ENCODE measurements around the gene OTOP2.
A peak's percentile ranks its signal among the peaks of the same experiment; 100 is the strongest.
"Not testable (repeated sequence)": the region's sequence is repeated elsewhere in the genome, so short reads cannot be mapped to it uniquely, and the experiment has no call there.

The OTOP2 gene

GRCh38 chr17:74951680-74952421, 27.8 kb downstream of the OTOP2 start:
- DNase-seq = no peak

- no peak for DNase-seq
These were observed 28.5 kb downstream of the OTOP2 start for GRCh38 chr17:74952431-74953133.

DNA sequence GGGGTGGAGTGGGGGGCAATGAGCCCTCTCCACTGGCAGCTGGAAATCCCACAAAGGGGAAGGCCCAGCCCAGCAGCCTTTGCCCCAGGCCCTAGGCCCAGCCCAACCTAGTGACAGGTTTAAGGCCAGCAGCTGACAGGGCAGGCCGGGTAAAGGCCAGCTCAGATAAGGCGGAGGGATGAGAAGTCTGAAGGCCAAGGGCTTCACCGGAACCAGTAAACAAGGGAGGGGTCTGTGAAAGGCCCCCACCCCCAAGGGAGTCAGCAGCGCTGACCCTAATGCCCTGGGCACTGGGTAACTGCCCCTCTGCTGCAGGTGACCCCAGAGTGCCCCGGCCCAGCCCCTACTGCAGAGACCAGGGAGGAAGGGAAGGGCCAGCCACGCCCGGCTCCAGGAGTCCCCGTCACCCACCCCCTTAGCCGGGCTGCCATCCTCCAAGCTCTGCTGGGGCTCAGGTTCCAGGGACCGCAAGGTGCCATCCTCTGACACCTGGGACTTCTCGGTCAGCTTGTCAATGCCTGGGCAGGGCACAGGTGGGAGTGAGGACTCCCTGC, 29.1 kb downstream of the OTOP2 start:
- no peak for DNase-seq

- no peak for DNase-seq
These were observed 30.0 kb downstream of the OTOP2 start for GRCh38 chr17:74954115-74954514.

GRCh38 chr17:74954665-74955421, 30.8 kb downstream of the OTOP2 start:
- no peak for DNase-seq

DNA sequence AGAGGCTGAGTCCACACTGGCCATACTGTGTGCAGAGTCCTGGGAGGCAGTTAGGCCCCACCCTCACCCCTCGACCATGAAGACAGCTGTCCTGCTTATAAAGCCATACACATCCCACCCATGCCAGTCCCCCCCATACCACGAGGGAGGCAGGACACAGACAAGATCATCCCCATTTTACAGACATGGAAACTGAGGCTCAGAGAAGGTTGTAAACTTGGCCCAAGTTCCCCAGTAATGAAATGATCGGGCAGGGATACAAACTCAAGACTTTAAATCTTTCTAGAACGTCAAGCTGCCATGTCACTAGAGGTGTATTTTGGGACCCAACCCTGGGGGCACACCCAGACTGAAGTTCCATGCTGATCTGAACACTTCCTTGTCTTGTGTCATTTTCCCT, 32.0 kb downstream of the OTOP2 start:
- no peak for DNase-seq

- peak in 42 of 51 donors; percentile 1 to 75 (median 29) for DNase-seq
These were observed 34.1 kb downstream of the OTOP2 start for GRCh38 chr17:74957935-74958740.

DNA sequence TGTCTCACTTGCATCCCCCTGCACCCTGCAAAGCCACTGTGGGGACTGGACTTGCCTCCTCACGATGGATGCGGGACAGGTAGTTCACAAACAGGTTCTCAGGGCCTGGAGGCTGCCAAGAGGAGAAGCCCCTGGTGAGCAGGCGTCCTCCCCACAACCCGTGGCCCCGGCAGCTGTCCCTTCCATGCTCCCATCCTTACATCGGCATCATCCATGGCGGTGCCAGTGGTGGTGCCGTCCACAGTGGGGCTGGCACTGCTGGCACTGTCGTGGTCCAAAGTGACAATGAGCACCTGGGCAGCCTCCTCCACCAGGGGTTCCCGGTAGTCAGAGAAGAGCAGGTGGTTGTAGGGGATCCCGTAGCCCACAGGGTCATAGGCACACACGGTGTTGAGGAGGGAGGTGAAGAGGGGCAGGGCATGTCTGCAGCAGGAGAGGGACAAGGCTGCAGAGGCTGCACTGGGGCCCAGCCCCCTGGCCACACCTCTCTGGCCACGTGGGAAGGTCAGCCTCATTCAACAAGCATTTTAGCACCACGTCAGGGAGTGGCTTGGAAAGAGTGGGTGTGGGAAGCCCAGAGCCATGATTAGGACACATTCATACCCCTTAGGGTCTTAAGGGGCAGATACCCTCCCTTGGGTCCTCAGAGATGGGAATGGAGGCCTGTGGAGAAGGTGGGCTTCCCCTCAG, 35.9 kb downstream of the OTOP2 start:
- DNase-seq = no peak

GRCh38 chr17:74960570-74961342, 36.7 kb downstream of the OTOP2 start:
- peak in 1 of 51 donors; percentile 10 for DNase-seq

GRCh38 chr17:74961657-74962350, 37.7 kb downstream of the OTOP2 start:
- DNase-seq = peak; percentile 23 to 96 (median 71)

- peak in 41 of 51 donors; percentile 4 to 85 (median 52) for DNase-seq
These were observed 38.7 kb downstream of the OTOP2 start for GRCh38 chr17:74962622-74963394.

DNA sequence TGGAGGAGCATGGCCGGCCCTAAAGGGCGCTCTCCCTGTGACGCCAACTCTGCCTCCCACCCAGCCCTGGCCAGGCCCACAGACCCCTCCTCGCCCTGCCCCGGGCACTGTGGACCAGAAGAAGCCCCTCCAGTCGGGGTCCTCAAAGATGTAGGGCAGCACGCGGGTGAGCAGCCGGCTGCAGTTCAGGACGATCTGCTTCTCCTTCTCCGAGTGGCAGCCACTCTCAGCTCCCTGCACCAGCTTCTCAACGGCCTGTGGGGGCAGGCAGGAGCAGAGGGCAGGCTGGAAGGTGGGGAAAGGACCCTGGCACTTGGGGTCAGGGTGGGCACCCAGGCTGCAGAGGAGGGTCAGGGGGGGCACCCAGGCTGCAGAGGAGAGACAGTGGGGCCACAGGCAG, 39.6 kb downstream of the OTOP2 start:
- peak in 2 of 51 donors; percentile 17 to 18 for DNase-seq

GRCh38 chr17:74964246-74964761, 40.2 kb downstream of the OTOP2 start:
- DNase-seq = no peak

GRCh38 chr17:74964988-74965622, 41.0 kb downstream of the OTOP2 start:
- no peak for DNase-seq

DNA sequence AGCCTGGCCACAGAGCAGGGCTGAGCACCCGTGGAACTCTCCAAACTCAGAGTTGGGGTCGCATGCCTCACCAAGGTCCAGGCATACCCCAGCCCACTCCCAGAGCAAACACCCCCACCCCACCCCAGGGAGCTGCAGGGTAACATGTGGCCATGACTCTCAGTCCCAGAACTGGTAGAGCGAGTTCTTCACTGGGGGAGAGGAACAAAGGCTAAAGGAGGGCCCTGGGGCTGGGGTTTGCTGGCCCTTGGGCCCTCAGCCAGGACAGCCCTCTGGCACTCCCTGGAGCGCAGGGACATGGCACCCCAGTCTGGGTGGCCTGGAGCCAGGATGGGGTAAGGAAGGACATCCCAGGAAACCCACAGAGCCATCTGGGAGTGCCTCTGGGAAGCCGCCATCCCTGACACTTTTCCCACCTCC, 44.3 kb downstream of the OTOP2 start:
- no peak for DNase-seq

- DNase-seq = not testable (repeated sequence)
These were observed 45.4 kb downstream of the OTOP2 start for GRCh38 chr17:74969501-74969900.

DNA sequence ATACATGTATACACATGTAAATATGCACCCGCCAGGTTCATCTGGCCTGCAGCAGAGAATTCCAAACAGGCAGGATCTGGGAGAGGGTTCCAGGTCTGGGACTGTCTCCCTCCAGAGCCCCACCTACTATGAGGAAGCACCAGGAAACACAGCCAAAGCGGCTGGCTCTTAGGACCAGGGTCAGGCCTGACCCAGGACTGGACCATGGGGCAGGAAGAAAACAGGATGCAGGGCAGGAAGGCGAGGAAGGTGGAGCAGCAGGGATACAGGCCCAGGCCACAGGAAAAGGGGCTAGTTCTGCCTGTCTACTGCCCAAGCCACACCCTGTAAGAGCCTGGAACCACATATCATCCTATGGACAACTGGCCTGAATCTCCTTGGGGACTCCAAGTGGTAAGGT, 46.3 kb downstream of the OTOP2 start:
- DNase-seq = no peak
